ENCODE measurements around the gene TUBGCP3.
A peak's percentile ranks its signal among the peaks of the same experiment; 100 is the strongest.

TUBGCP3 gene

GRCh38 chr13:112443995-112444311, 144.0 kb downstream of the TUBGCP3 start:
- DNase-seq (ENCODE audit: low spot score) (peak; percentile 20), FAIRE-seq (no peak)

DNA sequence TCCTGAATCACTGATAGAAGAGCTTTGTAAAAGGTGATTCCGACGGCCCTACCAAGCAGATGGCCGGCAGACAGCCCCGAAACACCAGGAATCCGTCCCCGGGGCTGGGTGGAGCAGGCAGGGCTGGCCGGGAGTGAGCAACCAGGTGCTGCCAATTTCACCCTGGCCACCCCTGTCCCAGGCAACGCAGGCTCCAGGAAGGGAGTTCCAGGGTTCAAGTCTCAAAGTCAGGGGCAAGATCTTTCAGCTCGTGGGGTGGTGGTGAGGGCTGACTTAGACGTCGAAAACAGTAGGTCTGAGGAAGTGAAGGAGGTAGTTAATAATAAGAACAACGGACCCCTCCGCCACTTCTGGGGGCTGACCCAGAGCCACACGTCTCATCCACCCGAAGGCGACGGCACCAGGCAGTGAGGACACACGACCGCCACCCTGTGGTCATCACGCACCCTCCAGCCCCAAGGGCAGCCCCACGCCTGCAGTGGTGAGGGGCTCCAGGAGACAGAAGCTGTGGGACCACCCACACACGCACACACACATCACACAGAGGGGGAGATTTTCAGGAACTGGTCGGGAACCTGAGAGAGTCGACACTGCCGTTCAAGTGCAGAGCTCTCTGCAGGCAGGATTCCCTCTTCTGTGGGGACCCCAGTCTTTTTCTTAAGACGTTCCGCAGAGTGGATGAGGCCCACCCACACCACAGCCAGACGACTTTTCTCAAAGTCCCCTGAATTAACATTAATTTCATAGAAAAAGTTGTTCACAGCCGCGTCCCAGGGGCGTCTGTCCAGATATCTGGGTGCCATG, 144.6 kb downstream of the TUBGCP3 start:
- no peak for DNase-seq (ENCODE audit: low spot score)
- FAIRE-seq = no peak

DNA sequence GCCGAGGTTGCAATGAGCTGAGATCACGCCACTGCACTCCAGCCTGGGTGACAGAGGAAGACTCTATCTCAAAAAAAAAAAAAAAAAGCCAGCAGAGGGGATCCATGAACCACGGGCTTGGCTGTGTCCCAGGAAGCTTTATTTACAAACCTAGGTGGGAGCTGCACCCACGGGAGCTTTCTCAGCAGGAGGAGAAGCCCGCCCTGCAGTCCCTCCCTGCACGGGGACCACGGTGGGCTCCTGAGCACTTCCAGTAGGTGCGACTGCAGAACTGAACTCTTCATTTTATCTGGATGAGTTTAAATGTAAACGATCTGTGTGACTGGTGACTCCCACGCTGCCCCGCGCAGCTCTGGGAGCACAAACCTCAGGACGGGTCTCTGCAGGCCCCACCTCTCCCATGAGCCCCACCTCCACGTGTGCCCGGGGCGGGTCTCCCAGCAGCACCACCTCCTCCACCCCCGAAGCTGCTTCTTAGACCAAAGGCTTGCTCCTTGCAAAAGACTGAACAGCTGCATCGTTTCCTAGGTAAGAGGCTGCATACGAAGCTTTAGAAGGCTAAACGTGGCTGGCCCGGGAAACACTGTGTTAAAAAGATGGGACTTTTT, 145.4 kb downstream of the TUBGCP3 start:
- no peak for DNase-seq (ENCODE audit: low spot score)
- no peak for FAIRE-seq

- no peak for DNase-seq (ENCODE audit: low spot score)
- FAIRE-seq = no peak
Measured at GRCh38 chr13:112441779-112442310, 146.1 kb downstream of the TUBGCP3 start.

- FAIRE-seq (no peak), DNase-seq (ENCODE audit: low spot score) (no peak)
Measured at GRCh38 chr13:112441226-112441625, 146.7 kb downstream of the TUBGCP3 start.

DNA sequence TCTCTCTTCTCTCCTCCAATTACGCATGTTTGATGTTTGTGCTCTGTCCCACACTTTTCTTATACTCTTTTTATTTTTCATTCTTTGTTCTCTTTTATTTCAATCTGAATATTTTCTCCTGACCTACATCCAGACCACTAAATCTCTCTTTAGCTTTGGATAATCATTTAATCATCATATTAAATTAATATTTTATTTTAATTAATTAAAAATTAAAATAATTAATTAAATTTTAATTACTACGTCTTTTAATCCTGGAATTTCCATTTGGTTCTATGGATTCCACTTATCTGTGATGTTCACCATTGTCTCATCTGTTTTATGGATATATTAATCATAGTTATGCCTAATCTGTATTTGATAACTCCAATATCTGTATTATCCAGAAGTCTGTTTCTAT, 149.4 kb downstream of the TUBGCP3 start:
- FAIRE-seq (no peak), DNase-seq (ENCODE audit: low spot score) (no peak)

DNA sequence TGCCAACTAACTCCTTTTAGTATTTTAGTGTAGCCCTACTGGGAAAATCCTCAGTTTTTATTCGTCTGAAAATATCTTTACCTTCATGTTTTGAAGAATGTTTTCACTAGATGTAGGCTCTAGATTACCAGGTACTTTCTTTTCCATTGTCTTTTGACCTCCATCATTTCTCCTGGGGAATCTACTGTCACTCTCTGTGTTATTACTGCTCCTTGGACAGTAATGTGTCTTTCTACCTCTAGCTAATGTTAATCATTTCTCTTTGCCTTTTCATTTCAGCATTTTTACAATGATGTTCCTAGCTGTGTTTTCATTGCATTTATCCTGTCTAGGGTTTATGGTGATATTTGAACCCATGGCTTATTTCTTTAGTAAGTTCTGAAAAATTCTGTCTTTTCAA, 149.9 kb downstream of the TUBGCP3 start:
- no peak for FAIRE-seq
- no peak for DNase-seq (ENCODE audit: low spot score)

- FAIRE-seq (no peak), DNase-seq (ENCODE audit: low spot score) (no peak)
Measured at GRCh38 chr13:112435973-112436372, 152.0 kb downstream of the TUBGCP3 start.

Data from RCC 7860 (cell line).